GM18499 (cell line): ENCODE results near the gene FGF13.

ENCODE experiments used
- ATAC-seq: cut with Tn5 transposase; IDR thresholded peaks from one replicate; pipeline ENCODE4 v1.9.1; 2021; ENCODE audit warnings: moderate number of reproducible peaks; ENCODE audit not compliant: insufficient read depth, unreplicated experiment

Gene FGF13

DNA sequence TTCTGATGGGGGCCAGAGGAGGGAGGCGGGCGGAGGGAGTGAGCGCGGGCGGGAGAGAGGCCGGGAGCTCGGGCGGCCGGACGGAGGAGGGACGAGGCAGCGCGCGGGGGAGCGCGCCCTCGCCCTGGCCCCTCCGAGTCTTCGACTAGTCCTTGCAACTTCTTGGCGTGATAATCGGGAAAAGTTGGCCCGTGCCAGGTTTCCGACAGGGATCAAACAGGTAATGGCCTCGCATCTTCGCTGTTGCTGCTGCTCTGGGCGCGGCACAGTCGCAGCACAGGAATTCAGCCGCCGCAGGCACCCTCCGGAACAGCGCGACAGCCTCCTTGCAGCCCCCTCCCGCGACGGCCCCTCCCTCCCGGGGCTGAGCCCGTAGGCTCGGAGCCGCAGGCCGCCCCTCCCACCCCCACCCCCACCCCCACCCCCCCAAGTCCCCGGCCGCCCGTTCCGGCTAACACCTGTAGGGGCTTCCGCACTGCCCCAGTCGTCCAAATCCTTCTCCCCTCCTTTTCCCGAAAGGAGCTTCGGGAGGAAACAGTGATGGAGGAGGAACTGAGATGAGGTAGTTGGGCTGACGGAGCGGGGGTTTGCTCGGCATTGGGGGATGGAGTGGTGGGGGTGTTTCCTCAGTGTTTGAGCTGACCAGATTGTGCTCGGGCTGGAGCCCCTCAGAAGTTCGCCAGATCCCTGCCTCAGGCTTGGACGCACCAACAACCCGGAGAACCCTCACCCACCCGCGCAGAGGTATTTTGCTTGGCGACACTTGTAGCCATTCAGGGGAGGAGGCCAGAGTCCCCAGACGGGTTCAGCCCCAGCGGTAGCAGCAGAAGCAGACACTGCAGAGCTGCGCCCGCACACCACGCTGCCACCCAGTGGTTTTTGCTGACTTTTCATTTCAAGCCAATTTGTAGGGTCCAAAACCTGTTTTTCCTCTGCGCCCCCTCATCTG, at the start of gene FGF13:
FGF13 (minus strand) TSS at position 319 of the 949 bp plus-strand sequence. CDS start 714 bp downstream, outside the sequence.
- no peak for ATAC-seq

DNA sequence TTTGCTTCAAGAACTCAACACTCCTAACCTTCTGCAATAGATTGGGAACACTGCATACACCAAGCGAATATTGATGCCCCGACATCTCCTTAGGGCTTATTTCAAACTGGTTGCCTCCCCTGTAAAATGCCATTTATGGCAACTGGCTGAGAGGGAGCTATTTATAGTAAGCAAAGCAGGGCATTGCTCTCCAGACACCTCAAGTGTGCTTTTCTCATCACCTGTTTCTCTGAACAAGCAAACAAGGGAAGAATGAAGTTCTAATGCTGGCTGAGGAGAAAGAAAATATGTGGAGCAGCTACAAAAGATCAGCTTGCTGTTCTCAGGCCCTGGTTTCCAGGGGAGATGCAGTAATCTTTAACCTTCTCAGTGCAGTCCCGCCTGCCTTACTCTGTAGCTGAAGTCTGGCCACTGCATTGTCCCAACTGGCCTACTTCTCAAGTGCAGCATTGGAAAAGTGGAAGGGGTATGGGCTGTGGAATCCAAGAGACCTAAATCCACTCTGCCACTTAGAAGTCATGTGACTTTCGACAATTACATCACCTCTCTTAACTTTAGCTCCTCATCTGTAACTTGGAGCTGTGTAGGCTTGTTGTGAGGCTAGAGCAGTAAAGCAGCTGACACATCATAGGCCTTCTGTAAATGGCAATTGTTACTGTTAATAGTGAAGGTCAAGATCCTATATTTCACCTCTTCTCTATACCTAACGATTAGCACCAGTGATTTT, 47.9 kb upstream of the FGF13 start:
- ATAC-seq: no peak

DNA sequence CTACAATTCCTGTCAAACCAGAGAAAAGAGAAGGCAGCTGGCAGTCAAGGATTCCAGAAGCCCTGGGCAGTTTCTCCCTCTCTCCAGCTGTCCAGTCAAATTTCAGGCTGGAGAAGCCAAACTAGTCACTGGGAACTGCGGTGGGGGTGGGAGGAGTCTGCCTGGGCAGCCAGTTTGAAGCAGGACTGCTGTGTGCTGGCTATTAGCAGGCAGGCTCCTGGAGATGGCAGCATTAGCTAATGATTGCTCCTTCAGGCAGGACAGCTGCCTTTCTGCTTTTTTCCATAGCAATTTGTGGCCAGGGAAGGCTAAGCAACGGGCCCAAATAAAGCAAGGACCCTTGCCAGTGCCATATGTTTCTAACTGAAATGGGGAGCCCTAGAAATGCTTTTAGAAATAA, 44.7 kb upstream of the FGF13 start:
- no peak for ATAC-seq

GRCh38 chrX:138754861-138755260, 43.3 kb upstream of the FGF13 start:
- ATAC-seq: no peak

DNA sequence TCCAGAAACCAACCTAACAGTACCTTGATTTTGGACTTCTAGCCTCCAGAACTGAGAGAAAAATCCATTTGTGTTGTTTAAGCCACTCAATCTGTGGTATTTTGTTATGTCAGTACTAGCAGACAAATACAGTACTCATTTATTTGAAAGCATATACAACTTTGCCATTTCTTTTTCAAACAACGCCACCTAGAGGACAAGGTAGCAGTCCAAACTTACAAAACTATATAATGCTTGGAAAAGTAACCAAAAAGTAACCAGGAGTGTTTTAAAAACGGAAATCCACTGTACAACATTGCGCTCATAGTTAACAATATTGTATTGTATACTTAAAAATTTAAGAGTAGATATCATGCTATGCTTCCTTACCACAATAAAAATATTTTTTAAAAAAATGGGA, 37.0 kb upstream of the FGF13 start:
- no peak for ATAC-seq

DNA sequence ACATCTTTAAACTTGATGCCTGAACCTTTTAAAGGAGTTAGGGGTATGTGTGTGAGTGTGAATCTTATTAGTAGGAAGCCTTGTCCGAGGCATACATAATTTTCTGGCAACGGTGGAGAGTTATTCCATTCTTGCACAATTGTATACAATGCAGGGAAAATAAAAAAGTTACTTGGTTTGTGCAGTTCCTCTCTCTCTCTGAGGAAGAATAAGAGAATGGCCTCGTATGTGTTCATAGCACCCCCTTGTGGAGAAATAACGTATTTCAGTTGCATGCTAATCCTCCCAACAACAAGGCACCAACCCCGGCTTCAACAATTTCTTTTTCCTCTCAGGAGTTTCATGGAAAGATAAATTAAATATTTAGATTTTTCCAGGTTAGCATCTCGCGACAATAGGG, 33.7 kb upstream of the FGF13 start:
- ATAC-seq: peak; percentile 64

DNA sequence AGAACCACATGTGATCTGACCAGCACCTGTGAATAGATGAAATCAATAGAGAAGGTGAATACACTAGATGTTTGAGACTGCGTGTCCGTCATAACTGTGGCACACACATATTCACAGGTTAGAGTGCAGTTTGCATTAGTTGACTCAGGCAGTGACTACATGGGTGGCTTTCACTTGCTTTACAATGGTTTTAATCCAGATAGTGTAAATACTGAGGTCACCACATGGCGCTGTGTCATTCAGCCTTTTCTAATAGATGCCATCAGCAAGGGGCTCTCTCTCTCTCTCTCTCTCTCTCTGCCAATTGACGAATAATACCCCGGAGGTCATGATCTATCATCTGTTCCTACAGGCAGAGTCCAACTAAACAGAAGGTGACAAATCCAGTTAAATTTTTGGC, 30.7 kb upstream of the FGF13 start:
- no peak for ATAC-seq

DNA sequence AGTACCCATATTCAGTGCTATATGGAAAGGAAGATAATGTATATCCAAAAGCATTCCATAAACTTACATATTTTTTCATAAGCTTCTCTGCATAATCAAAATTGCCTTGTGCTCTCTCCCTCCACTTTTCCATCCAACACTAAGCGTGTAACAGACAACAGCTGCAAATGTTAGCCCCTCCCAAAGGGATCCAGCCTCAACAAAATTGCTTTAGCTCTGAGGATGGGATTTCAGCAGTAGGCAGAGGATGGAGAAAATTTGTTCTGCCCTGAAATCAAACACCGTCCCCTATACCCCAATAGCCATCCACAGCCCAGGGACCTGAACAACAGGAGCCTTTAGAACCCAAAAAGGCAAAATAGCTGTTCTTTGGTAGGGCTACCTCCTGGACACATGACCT, 28.8 kb upstream of the FGF13 start:
- ATAC-seq: no peak

GRCh38 chrX:138723301-138723700, 11.8 kb upstream of the FGF13 start:
- ATAC-seq: no peak

- ATAC-seq: no peak
Observed at GRCh38 chrX:138719396-138719795, 7.9 kb upstream of the FGF13 start.

DNA sequence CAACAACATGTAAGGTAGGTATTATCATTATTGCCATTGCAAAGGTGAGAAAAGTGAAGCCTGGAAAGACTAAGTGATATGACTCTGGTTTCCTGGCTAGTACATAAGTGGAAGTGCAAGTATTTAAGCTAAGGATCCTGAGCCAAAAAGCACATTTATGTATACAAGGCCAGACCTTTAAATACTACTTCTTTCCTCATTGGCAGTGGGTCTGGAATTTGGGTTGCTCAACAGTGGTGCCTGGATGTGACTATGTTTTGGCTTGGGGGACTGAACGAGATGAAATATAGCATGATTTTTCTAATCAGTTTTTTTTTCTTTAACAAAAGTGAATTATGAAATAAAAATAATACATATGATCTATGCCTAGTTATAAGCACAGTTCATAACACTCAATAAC, 7.4 kb upstream of the FGF13 start:
- no peak for ATAC-seq

DNA sequence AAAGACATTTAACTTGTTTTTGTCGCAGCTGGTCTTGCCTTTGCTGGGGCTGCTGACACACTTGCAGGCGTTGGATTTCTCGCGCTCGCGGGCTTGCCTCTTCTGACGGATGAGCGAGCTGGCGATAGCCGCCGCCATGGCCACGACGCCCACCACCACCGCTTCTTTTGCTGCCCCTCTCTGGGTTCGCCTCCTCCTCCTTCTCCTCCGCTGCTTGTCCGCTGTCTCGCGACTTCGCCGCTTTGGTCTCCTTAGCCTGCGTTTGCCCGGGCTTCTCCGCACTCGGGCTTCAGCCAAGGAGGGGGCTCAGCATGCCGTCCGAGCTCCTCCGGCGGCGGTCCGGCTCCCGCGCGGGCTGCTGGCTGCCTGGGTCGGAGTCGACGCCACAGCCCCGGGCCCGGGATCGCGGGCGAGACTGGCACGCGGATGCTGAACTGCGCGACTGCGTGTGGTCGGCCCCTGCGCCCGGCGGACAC, 613 bp downstream of the FGF13 start:
- no peak for ATAC-seq

DNA sequence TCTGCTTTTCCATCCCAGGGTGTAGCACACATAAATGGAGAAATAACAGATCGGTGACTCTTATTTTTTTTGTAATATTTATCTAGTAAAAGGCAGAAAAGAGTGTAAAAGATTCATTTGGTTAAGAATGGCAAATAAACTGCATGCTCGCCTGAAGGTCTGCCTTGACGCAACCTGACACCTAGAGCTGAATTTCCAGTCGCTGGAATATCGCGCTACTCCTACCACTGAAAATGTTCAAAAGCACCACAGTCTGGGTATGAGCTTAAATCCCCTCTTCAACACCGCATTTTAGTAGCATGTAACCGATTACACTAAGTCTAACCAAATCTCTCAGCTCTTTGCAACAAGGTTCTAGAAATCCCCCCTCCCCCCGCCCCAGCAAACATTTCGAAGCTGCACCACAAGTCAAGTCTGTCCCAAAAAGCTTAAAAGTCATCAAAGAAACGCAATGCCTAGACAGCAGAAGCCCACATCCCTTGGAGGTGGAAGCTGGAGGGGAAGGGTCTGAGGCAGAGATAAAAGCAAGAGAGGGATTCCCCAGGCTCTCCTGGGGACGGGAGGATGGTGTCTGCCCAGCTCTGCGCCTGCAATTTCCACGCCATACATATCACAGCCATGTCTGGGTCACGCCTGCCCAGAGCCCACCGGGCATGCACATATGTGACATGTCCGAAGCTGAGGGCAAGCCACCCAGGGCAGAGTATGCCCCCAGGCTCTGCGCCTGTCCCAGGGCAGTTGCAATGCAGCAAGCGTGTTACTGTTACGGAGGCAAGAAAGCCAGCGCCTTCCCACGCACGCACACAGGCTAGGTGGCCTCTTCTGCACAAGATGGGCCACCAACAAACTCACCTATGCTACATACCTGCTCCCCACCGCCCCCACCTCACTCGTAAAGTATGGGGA, 1.4 kb downstream of the FGF13 start:
- no peak for ATAC-seq

DNA sequence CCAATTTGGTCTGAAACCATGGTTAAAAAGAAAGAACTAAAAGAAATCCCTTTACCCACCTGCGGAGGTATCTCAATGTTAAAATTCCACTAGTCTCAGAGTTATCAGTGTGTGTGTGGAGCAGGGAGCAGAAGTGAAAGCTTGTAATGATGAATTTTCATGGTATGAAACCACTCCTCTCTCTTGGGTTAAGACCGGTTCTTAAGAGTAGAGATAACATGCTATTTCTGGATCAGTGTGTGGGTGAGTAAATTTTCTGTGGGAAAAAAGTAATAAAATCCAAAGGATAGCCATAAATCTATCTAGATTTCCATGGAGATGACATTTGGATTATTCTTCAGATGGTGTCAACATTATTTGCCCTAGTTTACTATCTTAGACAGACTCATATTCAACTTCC, 3.2 kb downstream of the FGF13 start:
- no peak for ATAC-seq

GRCh38 chrX:138704596-138704995, 6.9 kb downstream of the FGF13 start:
- no peak for ATAC-seq

- no peak for ATAC-seq
Observed at GRCh38 chrX:138704101-138704500, 7.4 kb downstream of the FGF13 start.

GRCh38 chrX:138692591-138692990, 18.9 kb downstream of the FGF13 start:
- no peak for ATAC-seq

- ATAC-seq: no peak
Observed at GRCh38 chrX:138691186-138691585, 20.3 kb downstream of the FGF13 start.

- no peak for ATAC-seq
Observed at GRCh38 chrX:138690591-138690990, 20.9 kb downstream of the FGF13 start.

GRCh38 chrX:138683600-138683999, 27.9 kb downstream of the FGF13 start:
- ATAC-seq: no peak
